ENCODE results near the gene NXNL1. TPM values are rescaled to one million over a fixed set of nuclear protein-coding genes. Genes with fewer than 3 reads are reported as not detected.

NXNL1 gene
- total and polyA plus RNA-seq, 7 donors: not detected

DNA sequence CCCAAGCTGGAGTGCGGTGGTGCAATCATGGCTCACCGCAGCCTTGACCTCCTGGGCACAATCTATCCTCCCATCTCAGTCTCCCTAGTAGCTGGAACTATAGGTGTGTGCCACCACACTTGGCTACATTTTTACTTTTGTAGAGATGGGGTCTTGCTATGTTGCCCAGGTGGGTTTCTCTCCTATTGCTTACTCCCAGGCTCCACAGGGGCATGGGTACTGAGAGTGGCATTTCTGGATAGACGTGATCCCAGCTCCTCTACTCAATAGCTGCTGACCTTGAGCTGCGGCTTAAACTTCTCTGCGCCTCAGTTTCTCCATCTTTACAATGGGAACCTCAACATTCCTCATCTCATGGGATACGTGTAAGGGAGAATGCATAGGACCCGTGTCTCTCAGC lies 29.3 kb downstream of the NXNL1 start:
- Histone ChIP-seq H3K4me1 (no peaks in the 10 kb centered on the region), H3K4me3 (no peak overlapping the region), H3K36me3 (no peaks in the 10 kb centered on the region), H3K9me3 (no peaks in the 10 kb centered on the region), H3K27me3 (no peaks in the 10 kb centered on the region), H3K27ac (no peak overlapping the region)
- 90 to 93% methylated on average over 7 of the region's 7 CpGs for WGBS, 2 donors
- intact Hi-C loops (cut with DNase I): no loop called here
- TF ChIP-seq CTCF (IDR thresholded peaks at IDR 0.05) (no peak), EP300 (IDR thresholded peaks at IDR 0.05) (no peak), POLR2A (IDR thresholded peaks at IDR 0.05) (no peak), POLR2AphosphoS5 (IDR thresholded peaks at IDR 0.05) (no peak)
- DNase-seq: no peak

GRCh38 chr19:17429641-17430113 lies 31.0 kb downstream of the NXNL1 start:
- Histone ChIP-seq H3K4me1 (peaks cover 0 to 5% (median 5%) of the 10 kb centered on the region in 4 donors), H3K36me3 (no peaks in the 10 kb centered on the region), H3K4me3 (no peak overlapping the region), H3K9me3 (no peaks in the 10 kb centered on the region), H3K27ac (no peak overlapping the region), H3K27me3 (no peaks in the 10 kb centered on the region)
- TF ChIP-seq POLR2A (IDR thresholded peaks at IDR 0.05) (no peak), CTCF (IDR thresholded peaks at IDR 0.05) (no peak), POLR2AphosphoS5 (IDR thresholded peaks at IDR 0.05) (no peak), EP300 (IDR thresholded peaks at IDR 0.05) (no peak)
- peak; percentile 79 for DNase-seq
- intact Hi-C loops (cut with DNase I): no loop called here
- 81 to 85% methylated on average over 17 of the region's 17 CpGs for WGBS, 2 donors

- no peaks in the 10 kb centered on the region for H3K27me3 ChIP-seq
- DNase-seq: no peak
- peaks cover 0 to 18% (median 16%) of the 10 kb centered on the region in 4 donors for H3K4me1 ChIP-seq
- TF ChIP-seq CTCF (IDR thresholded peaks at IDR 0.05) (peak in 2 of 4 experiments; percentile 37 to 40), EP300 (IDR thresholded peaks at IDR 0.05) (no peak)
- no peak overlapping the region for H3K4me3 ChIP-seq
- peaks cover 0 to 5% (median 0%) of the 10 kb centered on the region in 4 donors for H3K36me3 ChIP-seq
- no peak overlapping the region for H3K27ac ChIP-seq
- WGBS, 2 donors: 29 to 53% methylated on average over 27 of the region's 27 CpGs
- no peaks in the 10 kb centered on the region for H3K9me3 ChIP-seq
- intact Hi-C loops (cut with DNase I): loop anchor here (2.0 kb wide), 1 partner anchor 42 kb away; no protein-coding TSS in a partner anchor
These were observed 35.9 kb downstream of the NXNL1 start for GRCh38 chr19:17424743-17425365.

DNA sequence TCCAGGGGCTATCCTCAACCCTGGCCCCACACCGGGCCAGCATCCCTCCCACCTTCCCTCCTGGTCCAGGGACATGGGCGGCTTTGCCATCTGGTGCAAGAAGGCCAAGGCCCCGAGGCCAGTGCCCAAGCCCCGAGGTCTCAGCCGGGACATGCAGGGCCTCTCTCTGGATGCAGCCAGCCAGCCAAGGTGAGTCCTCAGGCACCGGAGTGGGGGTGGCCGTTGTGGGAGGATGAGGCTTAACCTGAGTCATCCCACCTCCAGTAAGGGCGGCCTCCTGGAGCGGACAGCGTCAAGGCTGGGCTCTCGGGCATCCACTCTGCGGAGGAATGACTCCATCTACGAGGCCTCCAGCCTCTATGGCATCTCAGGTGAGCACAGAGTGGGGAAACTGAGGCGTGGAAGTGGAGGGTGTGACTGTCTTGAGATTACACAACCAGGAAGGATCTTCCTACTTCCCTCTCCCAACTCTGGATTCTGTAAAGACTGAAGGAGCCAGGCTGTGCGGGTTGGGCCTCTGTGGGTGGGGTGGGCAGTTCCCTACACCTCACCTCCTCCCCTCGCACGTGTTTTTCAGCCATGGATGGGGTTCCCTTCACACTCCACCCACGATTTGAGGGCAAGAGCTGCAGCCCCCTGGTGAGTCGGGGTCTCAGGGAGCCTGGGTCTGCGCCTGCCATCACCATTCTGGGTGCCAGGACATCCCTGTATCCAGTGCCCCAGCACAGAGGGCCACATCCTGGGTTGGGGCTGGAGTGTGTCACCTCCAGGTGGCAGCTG lies 37.1 kb downstream of the NXNL1 start:
- no peaks in the 10 kb centered on the region for H3K27me3 ChIP-seq
- no peaks in the 10 kb centered on the region for H3K9me3 ChIP-seq
- H3K4me3 ChIP-seq: no peak overlapping the region
- DNase-seq: no peak
- intact Hi-C loops (cut with DNase I): loop anchor here (2.0 kb wide), 1 partner anchor 43 kb away; no protein-coding TSS in a partner anchor
- no peak overlapping the region for H3K27ac ChIP-seq
- whole genome bisulfite sequencing, 2 donors: 94 to 95% methylated on average over 20 of the region's 20 CpGs
- H3K4me1 ChIP-seq: peaks cover 0 to 25% (median 20%) of the 10 kb centered on the region in 4 donors
- peaks cover 0 to 5% (median 0%) of the 10 kb centered on the region in 4 donors for H3K36me3 ChIP-seq
- TF ChIP-seq CTCF (IDR thresholded peaks at IDR 0.05) (no peak), POLR2AphosphoS5 (IDR thresholded peaks at IDR 0.05) (no peak), POLR2A (IDR thresholded peaks at IDR 0.05) (no peak), EP300 (IDR thresholded peaks at IDR 0.05) (no peak)

All from sigmoid colon (tissue), 7 donors.